Measurements from ENCODE around the gene EN2.

The EN2 gene

DNA sequence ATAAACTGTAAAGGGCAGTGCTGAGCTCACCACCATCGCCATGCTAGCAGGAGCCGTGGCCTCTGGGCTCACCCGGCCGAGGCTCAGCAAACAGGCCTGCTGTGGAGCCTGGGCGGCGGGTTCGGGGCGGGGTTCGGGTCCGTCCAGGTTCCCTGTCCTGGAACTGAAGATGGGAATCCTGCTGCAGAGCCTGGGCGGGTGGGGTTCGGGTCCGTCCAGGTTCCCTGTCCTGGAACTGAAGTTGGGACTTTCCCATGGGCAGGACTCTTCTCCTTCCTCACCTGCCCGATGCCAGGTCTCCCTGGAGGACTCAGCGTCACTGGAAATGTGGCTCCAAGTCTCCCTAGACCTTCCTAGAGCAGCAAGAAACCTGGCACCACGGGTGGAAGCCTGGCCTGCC is 36.6 kb downstream of the EN2 start:
- Histone ChIP-seq H2AFZ (ENCODE audit: low read depth) (no peak overlapping the region), H3K4me2 (no peak overlapping the region), H4K20me1 (ENCODE audit: insufficient read depth) (no peaks in the 10 kb centered on the region), H3K27me3 (ENCODE audit: insufficient read depth, low read depth) (no peaks in the 10 kb centered on the region; the same call in 1 of the 2 replicates), H3K79me2 (ENCODE audit: insufficient read depth, low read depth) (no peaks in the 10 kb centered on the region), H3K9ac (no peak overlapping the region), H3K4me3 (IDR thresholded peaks at IDR 0.05; ENCODE audit: insufficient read depth, low read depth, low read length) (no peak overlapping the region), H3K4me1 (ENCODE audit: low read depth, poor library complexity, severe bottlenecking) (peaks cover 4% of the 10 kb centered on the region), H3K27ac (no peak overlapping the region), H3K36me3 (ENCODE audit: insufficient read depth) (no peaks in the 10 kb centered on the region)
- TF ChIP-seq, protein P1, sequence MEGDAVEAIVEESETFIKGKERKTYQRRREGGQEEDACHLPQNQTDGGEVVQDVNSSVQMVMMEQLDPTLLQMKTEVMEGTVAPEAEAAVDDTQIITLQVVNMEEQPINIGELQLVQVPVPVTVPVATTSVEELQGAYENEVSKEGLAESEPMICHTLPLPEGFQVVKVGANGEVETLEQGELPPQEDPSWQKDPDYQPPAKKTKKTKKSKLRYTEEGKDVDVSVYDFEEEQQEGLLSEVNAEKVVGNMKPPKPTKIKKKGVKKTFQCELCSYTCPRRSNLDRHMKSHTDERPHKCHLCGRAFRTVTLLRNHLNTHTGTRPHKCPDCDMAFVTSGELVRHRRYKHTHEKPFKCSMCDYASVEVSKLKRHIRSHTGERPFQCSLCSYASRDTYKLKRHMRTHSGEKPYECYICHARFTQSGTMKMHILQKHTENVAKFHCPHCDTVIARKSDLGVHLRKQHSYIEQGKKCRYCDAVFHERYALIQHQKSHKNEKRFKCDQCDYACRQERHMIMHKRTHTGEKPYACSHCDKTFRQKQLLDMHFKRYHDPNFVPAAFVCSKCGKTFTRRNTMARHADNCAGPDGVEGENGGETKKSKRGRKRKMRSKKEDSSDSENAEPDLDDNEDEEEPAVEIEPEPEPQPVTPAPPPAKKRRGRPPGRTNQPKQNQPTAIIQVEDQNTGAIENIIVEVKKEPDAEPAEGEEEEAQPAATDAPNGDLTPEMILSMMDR (conservative IDR thresholded peaks at IDR 0.05; ENCODE audit: low read depth, low read length): no peak

DNA sequence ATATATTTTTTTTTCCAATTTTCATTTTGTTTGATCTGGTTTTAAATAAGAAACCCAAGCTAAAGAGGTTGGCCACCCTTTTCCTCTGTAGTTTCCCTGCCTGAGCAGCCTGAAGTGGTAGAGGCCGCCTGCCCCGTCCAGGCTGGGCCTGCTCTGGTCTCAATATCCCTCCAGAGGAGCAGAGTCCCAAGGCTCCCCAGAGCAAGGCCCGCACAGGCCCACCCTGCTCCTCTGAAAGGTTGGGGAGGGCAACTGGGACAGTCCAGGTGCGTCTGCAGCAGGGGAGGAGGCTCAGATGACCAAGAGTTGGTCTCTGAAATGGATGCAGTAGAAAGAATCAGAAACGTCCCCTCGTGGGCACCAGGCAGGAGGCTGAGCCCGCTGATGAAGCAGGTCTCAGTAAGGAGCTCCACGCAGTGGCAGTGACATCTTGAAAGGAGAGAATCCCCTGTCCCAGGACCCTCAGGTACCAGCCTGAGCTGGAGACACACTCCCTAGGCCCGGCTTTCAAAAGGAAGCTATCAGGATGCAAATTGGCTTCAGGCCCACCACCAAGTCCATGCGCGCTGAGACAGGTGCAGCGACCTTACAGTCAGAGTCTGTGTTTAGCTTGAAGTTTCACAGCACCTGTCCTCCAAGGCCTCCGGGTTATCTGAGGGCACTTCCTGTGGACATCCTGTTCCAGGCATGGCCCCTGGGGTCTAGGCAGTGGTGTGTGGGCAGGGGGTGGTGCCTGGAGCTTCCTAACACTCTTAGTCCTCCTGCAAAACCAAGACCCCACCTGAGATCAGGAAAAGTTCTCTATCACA is 37.7 kb downstream of the EN2 start:
- Histone ChIP-seq H3K4me2 (no peak overlapping the region), H2AFZ (ENCODE audit: low read depth) (no peak overlapping the region), H3K27me3 (ENCODE audit: insufficient read depth, low read depth) (no peaks in the 10 kb centered on the region; the same call in 1 of the 2 replicates), H3K4me3 (IDR thresholded peaks at IDR 0.05; ENCODE audit: insufficient read depth, low read depth, low read length) (no peak overlapping the region), H3K79me2 (ENCODE audit: insufficient read depth, low read depth) (no peaks in the 10 kb centered on the region), H3K36me3 (ENCODE audit: insufficient read depth) (no peaks in the 10 kb centered on the region), H4K20me1 (ENCODE audit: insufficient read depth) (no peaks in the 10 kb centered on the region), H3K27ac (no peak overlapping the region), H3K4me1 (ENCODE audit: low read depth, poor library complexity, severe bottlenecking) (no peaks in the 10 kb centered on the region), H3K9ac (no peak overlapping the region)
- TF ChIP-seq, protein P1 (conservative IDR thresholded peaks at IDR 0.05; ENCODE audit: low read depth, low read length): no peak

DNA sequence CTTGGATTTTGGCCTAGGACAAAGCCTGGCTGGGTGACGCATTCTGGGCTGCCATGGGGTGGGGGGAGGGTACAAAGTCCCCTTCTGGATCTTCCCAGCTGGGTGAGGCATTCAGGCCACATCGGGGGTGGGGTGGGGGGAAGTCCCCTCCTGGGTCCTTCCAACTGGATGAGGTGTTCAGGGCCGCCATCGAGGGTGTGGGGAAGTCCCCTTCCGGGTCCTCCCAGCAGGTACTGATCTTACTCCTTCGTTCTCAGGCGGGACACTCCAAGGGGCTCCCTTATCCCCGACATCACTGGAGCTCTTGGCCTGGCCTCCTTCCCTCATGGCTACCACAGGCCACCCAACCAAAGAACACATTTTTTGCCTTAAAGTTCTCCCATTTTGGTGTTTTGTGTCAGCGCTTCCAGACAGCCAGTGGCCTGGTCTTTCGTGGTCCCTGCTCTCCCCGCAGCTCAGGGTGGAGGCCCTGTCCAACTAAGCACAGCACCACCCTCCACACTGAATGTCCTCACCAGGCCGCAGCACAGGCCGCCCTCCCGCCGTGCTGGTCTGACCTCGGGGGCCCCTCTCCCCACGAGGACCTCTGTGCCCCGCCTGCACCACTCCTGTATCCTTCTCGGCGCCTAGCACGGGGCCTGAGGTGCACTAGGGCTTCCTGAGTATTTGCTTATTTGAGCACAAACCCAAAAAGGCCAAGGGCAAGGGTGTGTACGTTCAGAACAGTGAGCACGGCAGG is 38.5 kb downstream of the EN2 start:
- H3K4me1 ChIP-seq (ENCODE audit: low read depth, poor library complexity, severe bottlenecking): no peaks in the 10 kb centered on the region
- no peak overlapping the region for H3K4me3 ChIP-seq (IDR thresholded peaks at IDR 0.05; ENCODE audit: insufficient read depth, low read depth, low read length)
- no peaks in the 10 kb centered on the region for H4K20me1 ChIP-seq (ENCODE audit: insufficient read depth)
- no peaks in the 10 kb centered on the region for H3K79me2 ChIP-seq (ENCODE audit: insufficient read depth, low read depth)
- H3K36me3 ChIP-seq (ENCODE audit: insufficient read depth): no peaks in the 10 kb centered on the region
- TF ChIP-seq, protein P1 (conservative IDR thresholded peaks at IDR 0.05; ENCODE audit: low read depth, low read length): no peak
- H3K27me3 ChIP-seq (ENCODE audit: insufficient read depth, low read depth): no peaks in the 10 kb centered on the region; the same call in 1 of the 2 replicates
- no peak overlapping the region for H3K9ac ChIP-seq
- no peak overlapping the region for H2AFZ ChIP-seq (ENCODE audit: low read depth)
- no peak overlapping the region for H3K4me2 ChIP-seq
- H3K27ac ChIP-seq: no peak overlapping the region

DNA sequence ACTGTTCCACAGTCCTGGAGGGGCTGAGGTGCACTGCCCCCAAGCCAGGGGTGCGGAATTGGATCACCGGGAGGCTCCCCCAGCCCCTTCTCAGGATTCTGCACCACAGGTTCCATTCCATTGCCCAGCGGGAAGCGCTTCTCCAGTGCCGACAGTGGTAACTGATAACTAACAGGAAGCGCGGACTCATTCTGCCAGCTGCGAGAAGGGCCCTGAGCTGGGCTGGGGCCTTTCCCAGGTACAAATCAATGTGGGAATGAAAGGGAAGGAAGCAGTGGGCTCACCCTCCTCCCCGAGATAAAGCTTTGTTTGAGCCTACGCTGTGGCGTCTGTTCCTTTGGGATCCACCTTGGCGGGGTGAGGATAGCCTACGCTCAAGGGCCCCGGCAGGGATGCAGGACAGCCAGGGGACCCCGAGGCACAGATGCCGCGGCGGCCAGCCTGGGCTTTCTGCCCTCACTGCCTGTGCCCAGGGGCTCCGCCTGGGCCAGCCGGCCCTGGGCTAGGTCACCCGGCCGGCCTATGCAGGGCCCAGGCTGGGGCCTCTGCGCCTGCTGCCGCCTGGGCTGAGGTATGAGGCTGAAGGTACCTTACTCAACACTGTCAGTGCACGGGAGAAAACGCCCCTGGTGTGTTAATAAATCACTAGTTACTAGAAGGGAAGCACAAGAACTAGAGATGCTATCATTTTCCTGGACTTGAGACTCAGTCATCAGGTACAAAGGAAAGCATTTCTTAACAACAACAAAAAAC is 39.4 kb downstream of the EN2 start:
- Histone ChIP-seq H3K36me3 (ENCODE audit: insufficient read depth) (no peaks in the 10 kb centered on the region), H3K4me3 (IDR thresholded peaks at IDR 0.05; ENCODE audit: insufficient read depth, low read depth, low read length) (no peak overlapping the region), H3K79me2 (ENCODE audit: insufficient read depth, low read depth) (no peaks in the 10 kb centered on the region), H2AFZ (ENCODE audit: low read depth) (no peak overlapping the region), H3K4me2 (no peak overlapping the region), H4K20me1 (ENCODE audit: insufficient read depth) (no peaks in the 10 kb centered on the region), H3K27ac (no peak overlapping the region), H3K27me3 (ENCODE audit: insufficient read depth, low read depth) (no peaks in the 10 kb centered on the region), H3K9ac (no peak overlapping the region), H3K4me1 (ENCODE audit: low read depth, poor library complexity, severe bottlenecking) (no peaks in the 10 kb centered on the region)
- TF ChIP-seq, protein P1 (conservative IDR thresholded peaks at IDR 0.05; ENCODE audit: low read depth, low read length): no peak

Data from KMS-11 (cell line).